NCI-H2171 treated with DMSO at 0.1 percent for 48 hours (cell line): Measurements from ENCODE around the gene SESTD1.

Experiments
- DNase-seq: peaks from one replicate; lab custom pipeline; 2025; lab: John Stamatoyannopoulos, UW

The SESTD1 gene

DNA sequence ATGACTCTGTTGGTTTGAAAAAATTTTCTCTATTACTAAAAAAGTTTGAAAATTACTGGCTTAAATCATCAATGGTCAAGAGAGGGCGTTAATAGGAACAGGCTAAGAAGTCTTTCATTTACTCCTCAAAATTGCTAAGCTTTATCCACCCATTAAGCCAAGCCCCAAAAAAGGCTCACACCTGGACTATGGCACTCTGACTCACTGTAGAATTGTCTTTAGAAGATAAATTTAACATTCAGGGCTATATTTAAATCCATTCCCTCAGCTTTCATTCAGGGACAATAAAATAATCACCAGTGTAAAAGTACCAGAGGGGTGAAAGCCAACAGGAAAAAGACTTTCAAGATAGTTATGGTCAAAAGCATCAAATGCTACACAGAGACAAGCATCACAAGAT lies 80.0 kb downstream of the SESTD1 start:
- no peak for DNase-seq

DNA sequence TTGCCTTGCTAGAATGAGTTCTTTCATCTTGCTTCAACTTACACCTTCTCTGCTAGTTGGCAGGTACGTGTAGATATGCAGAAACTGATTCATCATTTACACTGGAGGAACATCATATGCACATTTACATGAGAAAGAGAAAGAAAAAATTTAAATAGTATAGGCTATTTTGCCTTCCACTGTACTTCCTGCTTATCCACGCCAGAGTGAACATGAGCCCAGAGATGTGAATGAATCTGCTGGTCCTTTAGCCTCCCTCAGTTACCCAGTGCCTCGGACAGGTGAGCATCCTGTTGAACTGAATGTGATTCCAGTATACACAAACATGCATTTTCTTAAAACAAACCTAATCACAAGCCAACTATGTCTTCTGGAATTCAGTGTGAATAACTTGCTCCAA lies 83.6 kb downstream of the SESTD1 start:
- DNase-seq, result no peak

DNA sequence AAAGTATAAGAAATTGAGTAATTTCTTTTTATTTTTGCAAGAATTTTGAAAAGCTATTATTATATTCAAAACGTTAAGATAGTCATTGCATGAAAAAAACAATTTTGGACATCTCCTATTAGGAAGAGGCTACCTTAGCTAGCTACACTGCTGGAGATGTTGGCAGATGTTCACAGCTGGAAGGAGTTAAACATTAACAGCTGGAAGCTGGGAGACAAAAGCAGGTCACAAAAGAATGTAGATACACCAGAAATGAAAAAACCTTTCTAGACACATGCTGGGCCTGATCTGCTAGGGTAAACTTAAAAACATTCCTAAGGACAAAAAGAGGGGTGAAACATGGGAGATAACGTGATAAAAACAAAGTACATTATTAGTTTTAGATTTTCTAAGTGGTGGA lies 84.4 kb downstream of the SESTD1 start:
- DNase-seq, result no peak

DNA sequence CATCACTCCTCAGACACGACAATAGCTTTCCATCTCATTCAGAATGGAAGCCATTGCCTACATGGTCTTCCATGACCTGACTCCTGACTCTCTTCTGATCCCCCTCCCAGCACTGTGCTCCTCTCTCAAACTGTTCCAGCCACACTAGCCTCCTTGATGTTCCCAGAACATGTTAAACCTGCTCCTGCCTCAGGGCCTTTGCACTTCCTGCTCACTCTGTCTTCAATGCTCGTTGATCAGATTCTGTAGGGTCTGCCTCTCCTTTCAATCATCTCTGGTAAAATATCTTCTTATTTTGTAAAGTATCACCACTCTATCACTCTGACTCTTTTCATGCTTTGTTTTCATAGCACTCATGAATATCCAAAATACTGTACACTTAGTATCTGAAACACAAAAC lies 84.9 kb downstream of the SESTD1 start:
- no peak for DNase-seq

DNA sequence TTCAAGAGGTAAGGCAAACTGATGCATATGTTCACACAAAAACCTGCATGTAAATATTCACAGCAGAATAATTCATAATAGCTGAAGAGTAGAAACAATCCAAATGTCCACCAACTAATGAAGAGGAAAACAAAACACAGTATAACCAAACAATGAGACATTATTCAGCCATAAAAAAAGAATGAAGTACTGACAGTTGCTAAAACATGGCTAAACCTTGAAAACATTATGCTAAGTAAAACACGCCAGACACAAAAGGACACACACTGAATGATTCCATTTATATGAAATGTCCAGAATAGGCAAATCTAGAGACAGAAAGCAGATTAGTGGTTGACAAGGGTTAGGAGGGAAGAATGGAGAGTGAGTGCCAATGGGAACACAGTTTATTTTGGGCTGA lies 86.9 kb downstream of the SESTD1 start:
- no peak for DNase-seq

DNA sequence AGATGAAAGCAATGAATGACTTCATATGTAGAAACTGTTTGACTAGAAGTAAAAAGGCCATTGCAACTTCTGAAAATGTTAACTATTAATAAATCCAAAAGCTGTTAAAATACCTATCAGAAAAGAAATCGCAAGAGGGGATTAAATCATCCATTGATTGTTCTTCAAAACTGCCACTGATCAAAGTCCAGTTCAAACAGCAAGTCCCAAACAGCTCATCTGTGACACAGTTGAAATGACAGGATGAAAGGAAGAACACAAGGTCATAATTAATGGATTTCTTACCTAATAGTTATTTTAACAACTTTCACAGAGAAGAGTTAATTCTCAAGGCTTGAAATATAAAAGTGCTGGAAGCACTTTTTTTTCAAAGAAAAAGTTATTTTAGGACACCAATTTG lies 90.4 kb downstream of the SESTD1 start:
- no peak for DNase-seq

DNA sequence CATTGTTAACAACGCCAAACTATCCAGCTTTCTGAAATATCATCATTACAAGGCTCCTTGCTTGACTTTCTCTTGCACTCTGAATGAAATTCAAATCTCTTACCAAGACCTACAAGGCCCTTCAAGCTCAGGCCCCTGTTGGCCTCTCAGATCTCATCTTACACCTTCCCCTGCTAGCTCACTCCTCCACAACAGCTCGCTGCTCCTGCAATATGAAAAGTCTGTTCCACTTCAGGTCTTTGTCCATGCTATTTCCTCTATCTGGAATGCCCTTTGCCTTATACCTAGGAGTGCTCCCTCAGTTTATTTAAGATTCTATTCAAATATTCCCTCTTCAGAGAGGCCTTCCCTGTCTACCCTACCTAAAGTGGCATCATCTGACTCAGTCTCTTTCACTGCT lies 91.7 kb downstream of the SESTD1 start:
- no peak for DNase-seq

DNA sequence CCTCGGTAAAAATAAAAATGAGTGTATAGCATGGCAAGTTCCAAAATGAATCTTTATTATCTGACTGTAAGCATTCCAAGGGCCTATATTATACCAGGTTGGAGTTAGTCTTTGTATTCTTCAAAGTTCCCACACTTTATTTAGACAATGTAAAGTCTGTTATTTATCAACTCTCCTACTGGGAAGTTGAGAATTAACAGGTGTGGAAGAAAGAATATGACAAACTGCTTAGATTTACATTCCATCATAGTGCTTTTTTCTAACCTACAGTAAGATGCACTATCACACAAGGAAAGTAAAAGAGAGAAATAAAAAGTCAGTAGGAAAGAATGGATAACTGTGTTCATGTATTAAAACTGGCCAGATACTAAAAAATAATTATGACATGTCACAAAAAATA lies 93.3 kb downstream of the SESTD1 start:
- no peak for DNase-seq

DNA sequence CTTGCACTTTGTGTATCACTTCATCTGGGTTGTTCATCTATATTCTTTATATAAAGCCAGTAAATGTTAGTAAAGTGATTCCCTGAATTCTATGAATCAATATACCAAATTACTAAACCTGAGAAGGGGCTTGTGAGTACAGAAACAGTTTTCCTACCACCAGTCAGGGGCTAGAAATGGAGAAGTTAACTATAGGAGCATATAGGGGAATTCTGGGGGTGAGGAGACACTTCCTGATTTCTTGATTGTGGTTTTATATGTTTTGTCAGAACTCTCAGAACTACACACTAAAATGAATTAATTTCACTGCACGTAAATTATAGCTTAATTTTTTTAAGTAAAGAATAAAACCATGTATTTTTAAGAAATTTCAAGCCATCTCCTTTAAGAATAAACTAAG lies 93.7 kb downstream of the SESTD1 start:
- DNase-seq, result no peak

DNA sequence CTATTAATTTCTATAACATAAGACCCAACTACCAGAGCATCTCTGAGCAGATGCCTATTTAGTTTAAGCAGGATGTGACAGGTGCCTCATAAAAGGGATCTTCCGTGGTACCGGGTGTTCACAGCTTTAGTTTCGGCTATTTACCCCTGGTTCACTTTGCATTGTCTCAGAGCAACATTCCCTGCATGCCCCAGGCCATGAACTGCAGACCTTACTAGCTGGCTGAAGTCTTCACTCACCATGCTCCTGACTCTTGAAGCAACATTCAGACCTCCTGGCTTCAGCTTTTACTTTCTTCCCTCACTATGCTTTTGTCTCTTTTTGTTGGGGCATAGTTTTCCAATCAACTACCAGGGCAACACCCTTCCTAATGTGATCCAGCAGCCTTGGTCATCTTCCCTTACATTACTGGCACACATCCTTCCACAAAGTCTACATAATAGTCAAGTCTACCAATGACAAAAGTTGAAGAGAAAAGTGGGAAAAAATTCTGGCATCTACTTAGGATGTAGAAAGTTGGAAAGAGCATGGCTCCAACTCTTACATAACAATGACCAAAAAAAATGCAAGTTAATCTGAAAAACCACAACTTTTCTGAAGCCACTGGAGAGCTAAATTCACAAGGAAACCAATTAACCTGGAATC lies 99.2 kb downstream of the SESTD1 start:
- DNase-seq, result no peak

DNA sequence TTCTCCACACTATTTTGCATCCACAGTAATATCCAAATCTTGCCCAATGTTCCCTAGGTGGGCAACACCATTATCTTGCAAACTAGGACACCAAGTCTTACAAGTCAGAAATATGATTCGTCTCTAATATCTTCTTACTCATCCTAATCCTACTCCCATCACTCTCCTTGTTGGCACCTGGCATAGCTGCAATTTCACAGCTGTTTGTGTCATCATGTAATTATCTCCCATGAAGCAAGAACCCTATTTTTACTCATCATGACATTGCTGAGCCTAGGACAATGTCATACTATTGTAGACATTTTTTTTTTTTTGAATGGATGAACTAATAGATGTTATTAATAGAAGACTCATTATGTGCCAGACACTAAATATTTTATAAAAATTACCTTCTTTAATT lies 123.4 kb downstream of the SESTD1 start:
- DNase-seq, result no peak

DNA sequence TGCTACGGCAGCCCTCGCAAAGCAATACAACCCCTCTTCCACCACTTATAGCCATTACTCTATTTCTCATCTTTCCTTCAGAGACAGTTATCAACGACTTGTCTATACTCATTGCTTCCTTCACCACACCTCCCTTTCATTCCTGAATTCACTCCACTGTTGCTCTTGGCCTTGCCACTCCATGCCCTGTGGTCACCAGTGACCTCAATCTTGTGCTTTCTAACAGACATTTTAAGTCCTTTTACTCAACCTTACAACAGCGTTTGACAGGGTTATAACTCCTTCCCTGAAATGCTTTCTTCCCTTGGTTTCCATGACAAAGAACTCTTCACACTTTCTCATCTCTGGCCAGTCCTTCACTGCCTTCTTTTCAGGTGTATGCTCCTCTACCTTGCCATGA lies 124.1 kb downstream of the SESTD1 start:
- no peak for DNase-seq

DNA sequence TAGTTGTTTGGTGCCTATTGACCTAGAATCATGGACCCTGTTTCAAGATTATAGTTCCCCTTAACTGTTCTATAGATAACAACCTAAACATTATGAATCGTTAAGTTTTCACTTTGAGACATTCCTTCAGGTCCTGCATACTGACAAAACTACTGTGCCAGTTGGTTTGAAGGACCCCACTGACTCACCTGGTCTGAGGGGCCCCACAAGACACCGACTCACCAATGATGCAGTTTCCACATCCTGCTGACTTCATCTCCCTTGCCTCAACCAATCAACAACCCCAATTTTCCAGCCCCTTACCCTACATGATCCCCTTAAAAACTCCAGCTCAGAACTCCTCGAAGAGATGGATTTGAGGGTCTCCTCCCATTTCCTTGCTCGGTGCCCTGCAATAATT lies 125.1 kb downstream of the SESTD1 start:
- DNase-seq, result no peak

DNA sequence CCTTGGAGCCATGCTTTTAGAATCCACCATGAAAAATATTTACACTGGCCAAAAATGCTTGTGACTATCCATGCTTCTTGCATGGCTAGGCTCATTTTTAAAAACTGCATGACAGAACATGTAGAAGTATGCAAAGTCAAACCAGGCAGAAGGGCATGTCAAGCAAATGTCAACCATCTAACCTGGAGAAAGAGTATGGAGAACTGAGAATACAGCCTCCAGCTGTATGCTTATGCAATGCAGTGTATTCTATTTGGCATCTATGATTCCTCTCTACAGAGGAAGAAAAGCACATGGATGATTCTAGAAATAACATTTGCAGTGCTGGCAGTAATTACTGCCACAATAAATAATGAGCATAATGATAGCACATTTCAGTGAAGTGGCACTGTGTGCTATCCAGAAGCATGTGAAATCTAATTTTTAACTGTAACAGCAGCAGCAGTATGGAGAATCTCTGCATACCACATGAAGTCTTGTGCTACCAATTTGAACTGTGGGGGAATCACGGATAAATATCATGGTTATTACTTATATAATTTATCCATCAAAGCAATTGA lies 127.4 kb downstream of the SESTD1 start:
- no peak for DNase-seq

DNA sequence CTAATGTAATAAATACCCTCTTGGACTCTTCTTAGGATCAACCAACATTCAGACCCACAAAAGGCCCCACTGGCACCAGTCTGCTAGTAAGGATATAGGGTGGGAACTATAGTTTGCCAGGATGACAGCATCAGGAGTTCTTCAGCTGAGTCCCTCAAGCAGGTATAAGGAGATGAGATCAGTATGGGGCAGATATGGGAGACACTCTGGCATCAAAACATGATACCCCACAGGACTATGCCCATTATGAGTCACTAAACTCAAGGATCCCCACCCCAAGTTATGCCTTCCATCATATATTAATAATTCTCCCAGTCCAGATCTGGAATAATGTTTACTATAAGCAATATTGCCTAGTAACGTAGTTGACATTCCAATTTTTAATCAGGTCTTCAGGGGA lies 131.6 kb downstream of the SESTD1 start:
- DNase-seq, result no peak

DNA sequence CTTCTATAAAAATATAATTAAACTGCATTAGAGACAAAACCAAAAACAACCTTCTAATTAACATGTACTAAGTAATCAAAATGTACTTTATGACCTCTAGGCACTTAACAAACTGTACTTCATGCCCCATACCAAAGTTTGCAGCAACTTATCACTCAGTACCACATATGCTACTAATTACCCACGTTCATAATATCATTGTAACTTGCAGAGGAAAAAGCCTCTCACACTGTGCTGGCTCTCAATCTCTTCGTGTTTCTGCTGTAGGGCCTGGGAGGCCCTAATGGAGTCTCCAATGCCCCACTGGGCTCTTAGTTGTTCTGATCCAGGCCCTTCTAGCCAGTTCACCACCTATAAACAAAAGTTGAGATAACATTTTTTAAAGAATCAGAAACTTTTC lies 132.6 kb downstream of the SESTD1 start:
- DNase-seq, result no peak

DNA sequence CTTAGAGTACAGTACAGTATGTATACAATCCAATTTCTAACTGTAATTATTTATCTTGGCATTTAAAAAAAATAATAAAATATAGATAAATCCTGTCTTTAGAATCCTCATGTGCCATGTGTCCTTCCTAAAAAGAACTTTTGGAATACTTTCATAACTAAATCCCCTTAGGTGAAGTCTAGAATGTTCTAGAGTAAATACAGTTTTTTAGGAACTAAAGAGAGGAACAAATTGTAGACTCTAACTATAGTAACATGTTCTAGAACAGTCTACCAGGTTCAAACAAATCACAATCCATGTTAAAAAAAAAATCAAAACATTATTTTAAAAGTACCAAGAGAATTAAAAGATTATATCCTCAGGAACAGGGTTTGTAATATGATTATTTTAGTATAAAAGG lies 134.1 kb downstream of the SESTD1 start:
- no peak for DNase-seq

DNA sequence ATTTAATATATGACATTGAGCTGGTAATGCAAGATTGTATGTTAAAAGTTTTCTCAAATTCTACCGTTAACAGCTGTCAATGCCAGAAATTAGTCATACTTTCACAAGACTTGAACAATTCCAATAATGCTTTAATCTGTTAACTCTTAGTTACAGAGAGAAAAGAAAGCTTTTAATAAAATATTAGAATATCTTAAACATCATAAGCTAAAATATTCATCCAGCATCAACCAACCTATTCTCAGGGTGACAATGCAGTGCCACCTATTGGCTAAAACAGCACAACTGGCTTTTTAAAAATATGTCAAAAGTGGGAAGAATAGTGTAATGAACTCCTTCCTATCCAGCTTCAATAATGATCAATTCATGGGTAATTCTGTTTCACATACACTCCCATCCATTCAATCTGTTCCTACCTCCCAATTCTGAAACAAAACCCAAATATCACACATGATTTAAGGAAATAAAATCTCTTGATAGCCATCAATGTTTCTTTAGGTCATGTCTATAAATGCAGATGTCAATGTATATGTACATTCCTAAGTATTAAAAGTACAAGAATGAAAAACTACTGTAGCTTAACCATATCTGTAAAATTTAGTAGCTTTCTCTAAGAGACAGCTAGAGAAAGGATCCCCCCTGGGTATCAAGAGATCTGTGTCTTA lies 134.9 kb downstream of the SESTD1 start:
- DNase-seq, result peak; percentile 19

DNA sequence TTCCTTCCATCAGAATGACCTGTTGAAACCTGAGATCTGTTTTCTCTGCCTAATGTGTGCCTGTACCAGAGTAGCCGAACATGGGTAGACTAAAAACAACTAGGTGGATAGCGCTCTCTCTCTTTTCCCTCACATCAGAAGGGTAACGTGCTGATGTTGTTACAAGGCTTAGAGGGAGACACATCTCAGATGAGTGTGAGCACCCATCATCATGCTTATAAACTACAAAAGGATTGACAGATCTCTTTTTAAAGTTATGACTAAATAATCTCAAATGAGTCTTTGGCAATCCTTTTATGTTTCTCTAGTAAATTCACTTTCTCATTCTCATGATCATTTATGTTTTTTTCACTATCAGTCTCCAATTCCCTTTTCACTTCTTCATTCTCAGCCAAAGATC lies 139.2 kb downstream of the SESTD1 start:
- no peak for DNase-seq

DNA sequence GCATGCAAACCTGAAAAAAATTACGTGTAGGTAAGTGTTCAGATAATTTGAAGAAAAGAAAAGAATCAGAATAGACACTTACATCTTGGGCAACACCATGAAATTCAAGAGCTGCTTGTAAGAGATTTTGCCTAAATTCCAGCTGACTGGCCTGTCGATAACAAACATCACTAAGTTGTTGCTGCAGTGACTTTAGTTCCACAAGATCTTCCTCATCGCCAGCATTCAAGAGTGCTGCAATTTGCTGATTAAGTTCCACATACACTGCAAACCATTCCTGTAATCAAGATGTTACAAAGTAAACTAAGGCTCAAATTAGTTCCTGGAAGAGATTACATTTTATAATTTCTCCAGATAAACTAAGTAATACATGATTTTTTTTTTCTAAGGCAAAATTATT lies 140.3 kb downstream of the SESTD1 start:
- DNase-seq, result no peak

DNA sequence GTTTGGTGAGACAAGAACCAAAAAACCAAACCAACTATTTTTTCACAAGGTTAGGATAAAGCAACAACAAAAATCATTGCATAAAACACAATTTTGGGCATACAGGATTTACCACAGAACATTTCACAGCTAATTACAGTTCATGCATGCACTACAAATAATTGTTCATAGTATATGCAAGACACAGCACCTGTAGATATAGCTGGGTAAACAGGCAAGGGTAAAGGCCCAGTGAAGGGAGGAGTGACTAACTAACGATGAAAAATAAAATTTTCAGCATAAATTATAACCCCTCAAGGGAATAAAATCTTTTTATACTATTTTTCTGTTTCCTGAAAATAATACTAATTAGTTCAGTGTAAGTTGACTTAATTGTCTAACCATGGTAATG lies 141.4 kb downstream of the SESTD1 start:
- no peak for DNase-seq

DNA sequence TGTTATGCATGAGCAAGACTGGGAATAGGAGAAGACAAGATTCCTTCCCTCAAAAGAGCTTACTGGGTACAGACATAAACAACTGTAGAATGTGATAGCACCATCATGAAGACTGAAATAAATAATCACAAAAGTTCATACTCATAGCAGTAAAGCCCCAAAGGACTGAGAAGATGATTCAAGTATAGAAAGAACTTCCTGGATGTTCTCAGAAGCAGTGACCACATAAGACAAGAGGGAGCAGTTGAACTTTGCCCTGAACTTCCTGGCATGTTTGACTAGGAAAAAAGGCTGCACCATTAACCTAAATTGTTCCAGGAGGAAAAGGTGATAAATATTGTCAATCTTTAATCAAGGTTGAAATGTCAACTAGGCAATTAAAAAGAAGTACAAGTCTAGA lies 156.9 kb downstream of the SESTD1 start:
- DNase-seq, result no peak

DNA sequence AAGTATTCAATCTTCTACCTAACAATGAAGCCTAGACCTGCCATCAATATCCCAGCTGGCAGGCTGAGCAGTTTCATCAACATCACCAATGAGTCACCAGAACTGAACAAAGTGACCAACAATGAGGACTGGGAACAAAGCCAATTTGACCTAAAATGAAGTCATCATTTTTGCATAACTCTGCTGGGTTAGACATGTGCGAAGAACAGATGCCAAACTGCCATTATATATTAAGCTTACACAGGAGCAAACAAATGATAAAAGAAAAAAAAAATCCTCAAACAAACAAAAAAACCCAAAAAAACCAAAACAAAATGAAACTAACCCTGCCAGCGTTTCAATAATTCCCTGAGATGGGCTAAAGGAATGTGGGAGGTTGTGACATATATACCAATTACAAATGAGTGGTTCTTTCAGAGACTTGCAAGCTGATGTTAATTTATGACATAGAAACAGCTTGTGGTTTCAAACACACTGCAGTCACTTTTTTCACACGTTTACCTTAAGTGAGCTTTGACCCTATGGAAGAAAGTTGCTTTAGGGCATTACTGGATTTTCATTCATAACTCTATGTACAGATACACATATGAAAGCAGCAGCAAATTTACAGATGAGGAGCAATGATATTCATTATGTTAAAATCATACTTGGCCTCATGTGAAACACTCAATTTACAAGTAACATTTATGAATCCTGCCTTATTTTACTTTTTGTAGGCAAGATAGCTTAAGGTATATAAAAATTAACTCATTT lies 157.8 kb downstream of the SESTD1 start:
- peak; percentile 41 for DNase-seq
